ENCODE measurements around the gene LAMC3.
A peak's percentile ranks its signal among the peaks of the same experiment; 100 is the strongest.
"Not testable (repeated sequence)": the region's sequence is repeated elsewhere in the genome, so short reads cannot be mapped to it uniquely, and the experiment has no call there.

The LAMC3 gene

GRCh38 chr9:131098391-131099101 lies 89.6 kb downstream of the LAMC3 start:
- no peaks in the 10 kb centered on the region for H3K27me3 ChIP-seq (ENCODE audit: insufficient read depth, low read depth, severe bottlenecking)
- peak; percentile 44 for DNase-seq
- H3K27ac ChIP-seq = no peak overlapping the region
- no peak for TF ChIP-seq CTCF (IDR thresholded peaks at IDR 0.05; ENCODE audit: low read depth, low read length)
- H3K36me3 ChIP-seq = peaks cover 20% of the 10 kb centered on the region
- H3K9me3 ChIP-seq (ENCODE audit: severe bottlenecking) = no peaks in the 10 kb centered on the region
- H3K4me3 ChIP-seq (ENCODE audit: low read depth, low read length) = no peak overlapping the region

DNA sequence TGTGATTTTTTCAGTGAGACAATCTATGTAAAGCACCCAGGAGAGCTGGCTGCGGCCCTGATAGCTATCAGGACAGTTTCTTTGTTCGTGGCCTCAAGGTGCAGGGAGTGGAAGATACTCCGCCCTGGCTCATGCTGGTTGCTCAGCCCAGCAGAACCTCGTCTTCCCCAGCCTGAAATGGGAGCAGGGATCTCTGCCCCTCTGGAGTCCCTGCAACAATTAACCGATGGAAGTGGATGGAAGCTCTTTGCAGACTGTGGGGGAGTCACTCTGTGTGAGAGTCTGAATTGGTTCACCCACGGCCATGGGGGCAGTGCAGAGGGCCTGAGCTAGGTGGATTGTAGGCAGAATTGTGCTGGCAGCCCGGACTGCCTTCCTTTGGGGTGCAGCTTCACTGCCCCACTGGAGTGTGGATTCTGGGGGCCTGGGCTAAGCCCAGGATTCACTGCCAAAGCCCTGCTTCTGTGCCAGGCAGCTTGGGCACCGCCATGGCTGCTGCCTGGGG lies 90.2 kb downstream of the LAMC3 start:
- no peak overlapping the region for H3K4me3 ChIP-seq (ENCODE audit: low read depth, low read length)
- no peaks in the 10 kb centered on the region for H3K9me3 ChIP-seq (ENCODE audit: severe bottlenecking)
- H3K36me3 ChIP-seq = peaks cover 24% of the 10 kb centered on the region
- no peak for TF ChIP-seq CTCF (IDR thresholded peaks at IDR 0.05; ENCODE audit: low read depth, low read length)
- DNase-seq = no peak
- H3K27ac ChIP-seq = no peak overlapping the region
- H3K27me3 ChIP-seq (ENCODE audit: insufficient read depth, low read depth, severe bottlenecking) = no peaks in the 10 kb centered on the region

- DNase-seq; H3K4me3 ChIP-seq (ENCODE audit: low read depth, low read length); H3K27me3 ChIP-seq (ENCODE audit: insufficient read depth, low read depth, severe bottlenecking); H3K9me3 ChIP-seq (ENCODE audit: severe bottlenecking); H3K27ac ChIP-seq: not testable (repeated sequence)
- H3K36me3 ChIP-seq = peaks cover 24% of the 10 kb centered on the region
Measured at GRCh38 chr9:131099845-131100244, 90.9 kb downstream of the LAMC3 start.

DNA sequence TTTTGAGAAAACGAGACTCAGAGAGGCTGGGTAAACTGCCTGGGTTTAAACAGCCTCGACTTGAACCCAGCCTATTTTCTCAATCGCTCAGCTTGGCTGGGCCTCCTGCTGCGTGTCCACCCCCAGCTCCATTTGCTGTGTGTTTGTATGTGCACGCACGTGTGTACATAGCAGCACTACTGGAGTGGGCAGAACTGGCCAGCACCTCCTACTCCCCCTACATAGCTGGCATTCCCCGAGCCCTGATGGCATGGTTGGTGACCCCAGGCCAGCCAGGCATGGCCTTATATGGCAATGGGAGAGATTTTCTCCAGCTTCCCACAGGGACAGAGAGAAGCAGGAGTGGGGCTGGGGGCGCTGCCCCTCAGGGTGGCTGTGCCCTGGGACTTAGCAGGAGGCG lies 91.5 kb downstream of the LAMC3 start:
- no peaks in the 10 kb centered on the region for H3K27me3 ChIP-seq (ENCODE audit: insufficient read depth, low read depth, severe bottlenecking)
- no peak for DNase-seq
- TF ChIP-seq CTCF (IDR thresholded peaks at IDR 0.05; ENCODE audit: low read depth, low read length) = no peak
- no peaks in the 10 kb centered on the region for H3K9me3 ChIP-seq (ENCODE audit: severe bottlenecking)
- H3K27ac ChIP-seq = no peak overlapping the region
- peaks cover 27% of the 10 kb centered on the region for H3K36me3 ChIP-seq
- H3K4me3 ChIP-seq (ENCODE audit: low read depth, low read length) = no peak overlapping the region

DNA sequence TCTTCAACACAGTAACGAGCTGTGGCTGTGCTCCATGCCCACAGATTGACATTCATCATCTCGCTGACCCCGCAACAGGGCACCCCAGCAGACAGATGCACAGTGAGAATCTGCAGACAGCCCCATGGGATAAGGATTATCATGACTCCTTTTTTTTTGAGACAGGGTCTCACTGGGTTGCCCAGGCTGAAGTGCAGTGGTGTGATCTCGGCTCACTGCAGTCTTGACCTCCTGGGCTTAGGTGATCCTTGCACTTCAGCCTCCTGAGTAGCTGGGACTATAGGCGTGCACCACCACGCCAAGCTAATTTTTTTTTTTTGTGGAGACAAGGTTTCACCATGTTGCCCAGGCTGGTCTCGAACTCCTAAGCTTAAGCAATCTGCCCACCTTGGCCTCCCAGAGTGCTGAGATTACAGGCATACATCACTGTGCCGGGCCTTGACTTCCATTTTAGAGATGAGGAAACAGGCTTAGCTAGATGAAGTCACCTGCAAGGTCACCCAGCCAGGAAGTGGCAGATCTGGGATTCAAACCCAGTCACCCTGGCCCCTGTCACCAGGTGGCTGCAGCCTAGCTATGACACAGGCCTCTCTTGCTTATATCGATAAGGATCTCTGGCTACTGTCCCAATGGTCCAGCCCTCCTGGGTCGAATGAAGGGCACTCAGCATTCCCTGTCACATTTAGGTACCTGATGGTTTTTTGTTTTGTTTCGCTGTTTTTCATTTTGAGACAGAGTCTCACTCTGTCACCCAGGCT lies 92.4 kb downstream of the LAMC3 start:
- H3K4me3 ChIP-seq (ENCODE audit: low read depth, low read length) = no peak overlapping the region
- no peak for DNase-seq
- no peak overlapping the region for H3K27ac ChIP-seq
- no peaks in the 10 kb centered on the region for H3K9me3 ChIP-seq (ENCODE audit: severe bottlenecking)
- TF ChIP-seq CTCF (IDR thresholded peaks at IDR 0.05; ENCODE audit: low read depth, low read length) = no peak
- peaks cover 34% of the 10 kb centered on the region for H3K36me3 ChIP-seq
- no peaks in the 10 kb centered on the region for H3K27me3 ChIP-seq (ENCODE audit: insufficient read depth, low read depth, severe bottlenecking)

- no peak for DNase-seq
- H3K36me3 ChIP-seq = peaks cover 30% of the 10 kb centered on the region
- no peak for TF ChIP-seq CTCF (IDR thresholded peaks at IDR 0.05; ENCODE audit: low read depth, low read length)
Measured at GRCh38 chr9:131103024-131103423, 94.0 kb downstream of the LAMC3 start.

More at GRCh38 chr9:131103024-131103423, 94.0 kb downstream of the LAMC3 start:
- H3K27me3 ChIP-seq (ENCODE audit: insufficient read depth, low read depth, severe bottlenecking) = no peaks in the 10 kb centered on the region
- H3K27ac ChIP-seq = no peak overlapping the region
- H3K9me3 ChIP-seq (ENCODE audit: severe bottlenecking) = no peaks in the 10 kb centered on the region
- no peak overlapping the region for H3K4me3 ChIP-seq (ENCODE audit: low read depth, low read length)

Data from WERI-Rb-1 (cell line).